GM12873 (cell line): ENCODE measurements around the gene MYH9.

Experiments used
- TF ChIP-seq, protein P1 (sequence below): IDR thresholded peaks from 2 replicates; pipeline ENCODE4 v1.5.1; 2012; ENCODE audit warnings: low read depth, mild to moderate bottlenecking, moderate library complexity, low read length, control low read depth; ENCODE audit not compliant: insufficient read depth; ENCODE audit errors: missing control alignments

The MYH9 gene

DNA sequence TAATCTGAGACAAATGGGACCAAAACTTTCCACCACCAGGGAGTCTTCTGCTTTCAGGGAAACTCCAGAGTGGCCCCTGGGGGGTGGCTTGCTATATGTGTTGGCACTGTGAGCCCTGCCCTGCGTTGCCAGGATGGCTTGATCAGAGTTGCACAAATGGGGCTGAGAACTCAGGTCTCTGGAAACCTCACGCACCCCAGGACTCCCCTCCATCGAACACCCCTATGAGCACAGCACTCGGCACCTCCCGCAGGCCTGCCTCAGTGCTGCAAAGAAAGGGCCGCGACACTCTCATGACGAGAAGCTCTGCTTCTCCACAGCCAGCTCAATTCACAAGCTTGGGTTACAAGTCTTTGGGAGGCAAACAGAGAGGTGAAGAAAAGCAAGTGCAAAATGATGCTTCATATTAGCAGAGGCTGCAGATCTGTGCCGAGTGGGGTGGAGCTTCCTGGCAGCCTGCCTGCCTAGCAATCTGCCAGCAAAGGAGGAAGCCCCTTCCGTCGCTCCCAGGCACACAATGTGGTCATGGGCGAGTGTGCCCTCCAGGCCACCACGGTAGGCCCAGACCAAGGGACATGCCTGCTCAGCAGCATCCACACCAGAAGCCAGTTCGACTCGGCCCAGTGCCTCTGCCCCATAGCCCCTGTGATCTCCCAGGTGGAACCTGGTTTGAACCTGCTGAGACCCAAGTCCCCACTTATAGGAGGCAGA is 55.7 kb downstream of the MYH9 start:
- TF ChIP-seq, protein P1, sequence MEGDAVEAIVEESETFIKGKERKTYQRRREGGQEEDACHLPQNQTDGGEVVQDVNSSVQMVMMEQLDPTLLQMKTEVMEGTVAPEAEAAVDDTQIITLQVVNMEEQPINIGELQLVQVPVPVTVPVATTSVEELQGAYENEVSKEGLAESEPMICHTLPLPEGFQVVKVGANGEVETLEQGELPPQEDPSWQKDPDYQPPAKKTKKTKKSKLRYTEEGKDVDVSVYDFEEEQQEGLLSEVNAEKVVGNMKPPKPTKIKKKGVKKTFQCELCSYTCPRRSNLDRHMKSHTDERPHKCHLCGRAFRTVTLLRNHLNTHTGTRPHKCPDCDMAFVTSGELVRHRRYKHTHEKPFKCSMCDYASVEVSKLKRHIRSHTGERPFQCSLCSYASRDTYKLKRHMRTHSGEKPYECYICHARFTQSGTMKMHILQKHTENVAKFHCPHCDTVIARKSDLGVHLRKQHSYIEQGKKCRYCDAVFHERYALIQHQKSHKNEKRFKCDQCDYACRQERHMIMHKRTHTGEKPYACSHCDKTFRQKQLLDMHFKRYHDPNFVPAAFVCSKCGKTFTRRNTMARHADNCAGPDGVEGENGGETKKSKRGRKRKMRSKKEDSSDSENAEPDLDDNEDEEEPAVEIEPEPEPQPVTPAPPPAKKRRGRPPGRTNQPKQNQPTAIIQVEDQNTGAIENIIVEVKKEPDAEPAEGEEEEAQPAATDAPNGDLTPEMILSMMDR, result no peak

DNA sequence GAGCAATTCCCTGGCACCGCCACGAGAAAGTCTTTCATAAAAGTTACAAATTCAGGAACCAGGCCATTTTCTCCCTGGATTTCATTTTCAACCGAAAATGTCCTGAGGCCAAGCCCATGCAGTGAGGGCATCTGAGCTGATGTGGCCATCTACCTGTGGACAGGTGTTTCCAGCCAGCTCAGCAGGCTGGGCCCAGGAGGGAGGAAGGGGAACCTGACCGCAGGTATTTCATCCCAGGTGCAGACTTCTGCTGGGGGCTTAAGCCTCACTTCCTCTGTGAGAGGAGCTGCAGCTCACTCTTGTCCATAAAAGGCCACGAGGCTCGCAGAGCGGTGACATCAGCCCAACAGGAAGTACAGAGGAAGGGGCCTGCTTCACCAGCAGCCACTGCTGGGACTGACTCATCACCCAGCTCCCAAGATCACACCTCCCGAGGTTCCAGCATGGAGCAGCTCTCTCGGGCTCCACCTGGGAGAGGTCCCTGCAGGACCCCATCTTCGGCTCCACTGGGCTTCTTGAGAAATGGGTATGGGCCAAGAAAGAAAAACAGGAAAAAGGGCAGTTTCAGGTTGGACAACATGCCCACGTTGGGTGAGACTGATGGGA is 56.4 kb downstream of the MYH9 start:
- TF ChIP-seq, protein P1, result no peak

DNA sequence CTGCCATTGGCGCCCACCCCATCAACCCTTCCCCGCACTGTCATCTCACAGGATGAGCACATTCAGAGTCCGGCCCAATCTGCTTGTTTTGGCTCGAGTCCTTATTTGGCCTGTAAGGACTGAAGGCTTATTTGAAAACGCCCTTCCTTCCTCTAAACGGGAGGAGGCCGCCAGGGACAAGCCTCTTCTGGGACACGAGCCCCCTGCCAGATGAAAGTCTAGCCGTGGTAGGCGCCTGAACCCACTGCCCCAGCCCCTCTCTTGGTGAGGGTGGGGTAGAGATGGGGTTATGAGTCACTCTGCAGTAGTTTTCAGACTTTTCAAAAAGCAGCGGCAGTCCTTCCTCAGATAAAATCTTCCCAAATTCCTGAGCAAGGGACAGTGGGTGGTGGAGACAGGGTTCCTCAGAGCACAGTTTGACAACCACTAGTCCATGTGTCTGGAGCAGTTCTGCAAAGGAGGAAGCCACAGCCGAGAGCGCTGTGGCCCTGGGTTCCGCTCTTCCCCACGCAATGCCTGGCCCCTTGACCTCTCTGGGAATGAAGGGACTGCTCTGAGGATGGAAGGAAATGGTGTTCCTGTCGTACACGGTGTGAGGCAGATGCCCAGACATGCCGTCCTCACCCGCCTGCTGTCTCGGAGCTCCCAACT is 57.0 kb downstream of the MYH9 start:
- TF ChIP-seq, protein P1, result no peak

DNA sequence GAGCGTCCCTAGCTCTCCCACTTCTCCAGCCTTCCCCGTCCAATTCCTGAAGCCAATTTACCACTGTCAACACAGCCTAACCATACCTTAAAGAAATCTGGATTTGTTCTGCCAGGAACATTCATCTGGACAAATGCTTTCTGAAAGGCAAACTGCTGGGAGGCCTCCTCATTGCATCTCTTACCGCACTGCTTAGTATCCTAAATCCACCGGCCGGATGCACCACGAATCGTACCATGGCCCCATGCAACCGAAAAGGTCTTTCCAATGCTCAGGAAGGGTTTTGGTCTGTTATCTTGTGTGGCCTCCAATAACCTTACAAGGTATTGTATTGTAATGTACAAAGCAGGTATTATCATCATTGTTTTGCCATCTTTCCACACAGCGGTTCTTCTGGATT is 57.6 kb downstream of the MYH9 start:
- TF ChIP-seq, protein P1, result no peak

GRCh38 chr22:36329254-36330078 is 58.3 kb downstream of the MYH9 start:
- TF ChIP-seq, protein P1, result no peak

- TF ChIP-seq, protein P1, result no peak
These were observed 59.0 kb downstream of the MYH9 start for GRCh38 chr22:36328635-36329253.
